Stimulated activated CD8-positive, alpha-beta memory T cell treated with anti-CD3 and anti-CD28 coated beads, Interleukin-7, amount 100 ng/mL, for 48 hours (primary cell): ENCODE data around the gene BBLN.

Experiments used
- DNase-seq, 2 donors: peaks; one replicate each; pipeline ENCODE4 v3.0.0-alpha.2; 2020; ENCODE audit warnings: low read depth in 1 of 2; ENCODE audit errors: extremely low read depth in 1 of 2

The BBLN gene

GRCh38 chr9:128144239-128145181 lies 15.6 kb upstream of the BBLN start:
- no peak for DNase-seq

GRCh38 chr9:128145536-128145935 lies 14.5 kb upstream of the BBLN start:
- no peak for DNase-seq

GRCh38 chr9:128145951-128146351 lies 14.1 kb upstream of the BBLN start:
- no peak for DNase-seq

GRCh38 chr9:128146591-128147120 lies 13.4 kb upstream of the BBLN start:
- no peak for DNase-seq

GRCh38 chr9:128148509-128149000 lies 11.5 kb upstream of the BBLN start:
- DNase-seq: no peak

- no peak for DNase-seq
Measured at GRCh38 chr9:128149001-128149701, 10.9 kb upstream of the BBLN start, which contains the start of gene LCN2. Gene LCN2 (plus strand): TSS chr9:128149453. CDS start chr9:128149526, 73 bp downstream.

GRCh38 chr9:128149951-128150593 lies 10.0 kb upstream of the BBLN start:
- DNase-seq: no peak

GRCh38 chr9:128150594-128151308 lies 9.3 kb upstream of the BBLN start:
- DNase-seq: no peak

- DNase-seq: no peak
Measured at GRCh38 chr9:128151309-128152132, 8.5 kb upstream of the BBLN start.

- DNase-seq: no peak
Measured at GRCh38 chr9:128152133-128153059, 7.7 kb upstream of the BBLN start.

GRCh38 chr9:128153060-128153946 lies 6.8 kb upstream of the BBLN start:
- no peak for DNase-seq

GRCh38 chr9:128153947-128154695 lies 5.9 kb upstream of the BBLN start:
- no peak for DNase-seq

GRCh38 chr9:128155736-128156500 lies 4.1 kb upstream of the BBLN start:
- DNase-seq: no peak

- DNase-seq: peak in 1 of 2 donors; percentile 5
Measured at GRCh38 chr9:128159522-128159783, 612 bp upstream of the BBLN start.

GRCh38 chr9:128160603-128160987 lies 530 bp downstream of the BBLN start:
- peak; percentile 27 to 47 for DNase-seq

GRCh38 chr9:128161215-128161902 lies 1.3 kb downstream of the BBLN start:
- no peak for DNase-seq
